DMS153 treated with DMSO at 0.1 percent for 48 hours (cell line): ENCODE measurements around the gene ATF3.

Experiments used
- DNase-seq: peaks from one replicate; lab custom pipeline; 2025; ENCODE audit not compliant: unreplicated experiment; lab: John Stamatoyannopoulos, UW

Gene ATF3, protein sequence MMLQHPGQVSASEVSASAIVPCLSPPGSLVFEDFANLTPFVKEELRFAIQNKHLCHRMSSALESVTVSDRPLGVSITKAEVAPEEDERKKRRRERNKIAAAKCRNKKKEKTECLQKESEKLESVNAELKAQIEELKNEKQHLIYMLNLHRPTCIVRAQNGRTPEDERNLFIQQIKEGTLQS

DNA sequence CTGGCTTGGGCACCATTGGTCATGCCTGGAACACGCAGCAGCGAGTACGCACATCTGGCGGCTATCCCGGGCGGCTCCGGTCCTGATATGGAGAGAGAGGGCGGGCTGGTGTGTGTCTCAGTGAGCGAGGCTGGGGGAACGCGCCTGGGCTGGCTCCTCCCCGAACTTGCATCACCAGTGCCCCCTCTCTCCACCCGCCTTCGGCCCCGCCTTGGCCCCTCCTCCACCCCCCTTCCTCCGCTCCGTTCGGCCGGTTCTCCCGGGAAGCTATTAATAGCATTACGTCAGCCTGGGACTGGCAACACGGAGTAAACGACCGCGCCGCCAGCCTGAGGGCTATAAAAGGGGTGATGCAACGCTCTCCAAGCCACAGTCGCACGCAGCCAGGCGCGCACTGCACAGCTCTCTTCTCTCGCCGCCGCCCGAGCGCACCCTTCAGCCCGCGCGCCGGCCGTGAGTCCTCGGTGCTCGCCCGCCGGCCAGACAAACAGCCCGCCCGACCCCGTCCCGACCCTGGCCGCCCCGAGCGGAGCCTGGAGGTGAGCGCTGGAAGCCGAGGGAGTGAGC, at the start of gene ATF3:
Gene ATF3 (plus strand): TSS at position 370 of the 567 bp plus-strand sequence. CDS start 6,261 bp downstream, outside the sequence.
- DNase-seq: peak; percentile 99

DNA sequence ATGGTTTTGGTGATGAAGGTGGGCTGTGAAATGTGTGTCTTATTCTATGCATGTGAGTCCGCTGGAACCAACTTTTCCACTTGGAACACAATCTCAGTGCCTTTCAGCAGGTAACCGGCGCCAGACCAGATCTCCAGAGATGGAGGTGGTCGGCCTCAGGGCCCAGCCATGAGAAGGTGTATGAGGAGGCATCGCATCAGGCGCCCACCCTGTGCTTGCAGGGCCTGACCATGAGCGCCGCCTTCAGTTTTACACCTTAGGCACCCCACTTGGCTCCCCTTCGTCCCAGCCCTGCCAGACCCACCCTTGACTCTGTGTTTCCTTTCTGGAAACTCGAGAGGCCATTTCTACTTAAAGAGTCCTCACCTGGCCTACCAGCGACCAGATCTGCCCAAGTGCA, 48.6 kb upstream of the ATF3 start:
- no peak for DNase-seq

DNA sequence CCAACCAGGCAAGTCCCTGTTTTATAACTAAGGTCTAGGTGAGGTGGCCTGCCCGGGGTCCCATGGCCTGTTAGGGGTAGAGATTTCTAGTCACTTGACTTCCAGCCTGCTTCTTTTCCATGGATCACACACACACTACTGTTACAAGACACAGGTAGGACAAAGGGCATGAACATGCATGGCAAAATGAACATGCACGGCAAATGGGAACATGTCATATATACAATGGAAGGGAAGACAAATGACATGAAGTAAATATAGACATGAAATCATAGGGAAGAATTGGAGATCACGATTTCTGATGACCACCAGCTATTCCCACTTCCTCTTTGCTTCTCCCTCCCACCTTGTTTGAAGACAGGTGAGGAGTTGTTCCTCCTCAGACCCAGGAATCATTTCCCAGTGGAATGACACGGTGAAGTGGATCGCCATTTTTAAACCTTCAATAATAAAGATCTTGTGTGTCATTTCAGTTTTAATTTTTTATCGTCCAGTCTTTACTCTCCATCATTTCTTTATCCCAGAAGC, 47.6 kb upstream of the ATF3 start:
- DNase-seq: no peak

DNA sequence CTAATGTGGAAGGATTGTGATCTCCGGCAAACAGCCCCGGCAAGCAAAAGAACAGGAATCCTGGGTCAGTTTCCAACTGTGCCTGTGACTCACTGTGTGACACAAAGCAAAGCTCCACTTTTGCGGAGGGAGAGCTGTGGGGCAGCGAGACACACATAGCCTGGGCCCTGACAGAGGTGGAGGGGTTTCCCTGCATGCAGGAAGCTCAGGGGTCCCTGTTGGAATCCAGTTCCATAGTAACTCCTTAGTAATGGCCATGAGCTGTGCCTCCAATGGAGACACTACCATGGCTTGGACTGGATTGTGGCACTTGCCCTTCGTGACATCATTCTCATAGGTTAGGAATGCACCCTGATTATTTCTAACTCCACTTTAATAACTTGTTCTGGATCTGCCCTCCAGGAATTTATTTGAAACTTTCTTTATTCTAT, 47.0 kb upstream of the ATF3 start:
- DNase-seq: no peak

DNA sequence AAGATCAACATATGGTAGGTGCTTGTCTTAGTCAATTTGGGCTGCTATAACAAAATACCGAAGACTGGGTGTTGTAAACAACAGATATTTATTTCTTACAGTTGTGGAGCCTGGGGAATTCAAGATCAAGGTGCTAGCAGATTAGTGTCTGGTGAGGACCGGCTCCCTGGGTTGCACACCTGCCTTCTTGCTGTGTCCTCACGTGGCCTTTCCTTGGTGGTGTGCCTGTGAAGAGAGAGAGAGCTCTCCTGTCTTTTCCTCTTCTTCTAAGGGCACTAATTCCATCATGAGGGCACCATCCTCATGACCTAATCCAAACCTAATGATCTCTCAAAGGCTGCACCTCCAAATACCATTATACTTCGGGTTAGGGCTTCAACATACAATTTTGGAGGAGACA, 45.8 kb upstream of the ATF3 start:
- no peak for DNase-seq

DNA sequence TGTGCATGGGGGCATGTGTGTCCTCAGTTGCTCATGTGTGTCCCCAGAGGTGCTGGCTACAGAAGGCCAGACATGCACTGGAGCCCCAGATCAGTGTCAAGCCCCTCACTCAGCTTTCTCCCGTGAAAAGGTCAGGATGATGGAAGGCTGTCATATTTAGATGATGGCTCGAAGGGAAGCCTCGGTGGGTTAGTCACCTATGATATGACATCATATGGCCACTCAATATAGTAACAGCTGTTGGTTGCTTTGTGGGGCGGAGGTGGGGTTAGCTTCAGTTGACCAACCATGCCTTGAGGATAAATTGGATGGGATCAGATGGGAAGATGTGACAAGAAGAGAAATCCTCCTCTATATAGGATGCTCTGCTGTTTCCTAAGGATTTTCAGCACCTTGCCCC, 43.5 kb upstream of the ATF3 start:
- no peak for DNase-seq

DNA sequence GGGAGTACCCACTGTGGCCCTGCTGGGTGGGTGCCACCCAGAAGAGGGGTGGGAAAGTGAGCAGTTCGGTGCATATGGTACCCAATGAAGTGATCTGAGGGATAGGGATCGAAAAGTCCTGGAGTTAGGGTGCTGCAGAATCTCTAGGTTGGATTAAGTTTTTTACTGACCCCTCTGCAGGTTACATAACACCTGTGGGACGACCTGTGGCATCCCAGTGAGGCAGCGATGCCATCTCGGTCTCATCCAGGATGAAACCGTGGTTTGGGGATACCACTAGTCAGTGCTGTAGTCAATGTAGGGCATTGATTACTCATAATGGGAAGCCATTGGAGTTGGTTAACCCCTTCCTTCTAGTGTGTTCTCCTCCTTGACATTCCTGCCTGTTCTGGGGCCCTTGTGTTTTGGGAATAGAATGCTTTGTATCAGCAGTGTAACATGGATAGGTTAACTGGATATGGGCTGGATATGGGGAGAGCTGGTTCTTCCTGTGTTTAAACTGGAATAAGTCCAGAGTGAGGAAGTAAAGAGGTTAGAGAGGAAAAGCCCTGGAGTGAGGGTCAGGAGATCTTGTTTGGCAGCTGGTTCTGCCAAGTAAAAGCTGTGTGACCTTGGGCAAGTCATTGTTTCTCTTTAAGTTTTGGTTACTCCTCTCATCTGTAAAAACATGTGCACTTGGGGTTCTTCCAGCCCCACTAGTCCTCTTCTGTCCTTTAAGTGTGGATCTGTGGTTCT, 42.8 kb upstream of the ATF3 start:
- DNase-seq: no peak

DNA sequence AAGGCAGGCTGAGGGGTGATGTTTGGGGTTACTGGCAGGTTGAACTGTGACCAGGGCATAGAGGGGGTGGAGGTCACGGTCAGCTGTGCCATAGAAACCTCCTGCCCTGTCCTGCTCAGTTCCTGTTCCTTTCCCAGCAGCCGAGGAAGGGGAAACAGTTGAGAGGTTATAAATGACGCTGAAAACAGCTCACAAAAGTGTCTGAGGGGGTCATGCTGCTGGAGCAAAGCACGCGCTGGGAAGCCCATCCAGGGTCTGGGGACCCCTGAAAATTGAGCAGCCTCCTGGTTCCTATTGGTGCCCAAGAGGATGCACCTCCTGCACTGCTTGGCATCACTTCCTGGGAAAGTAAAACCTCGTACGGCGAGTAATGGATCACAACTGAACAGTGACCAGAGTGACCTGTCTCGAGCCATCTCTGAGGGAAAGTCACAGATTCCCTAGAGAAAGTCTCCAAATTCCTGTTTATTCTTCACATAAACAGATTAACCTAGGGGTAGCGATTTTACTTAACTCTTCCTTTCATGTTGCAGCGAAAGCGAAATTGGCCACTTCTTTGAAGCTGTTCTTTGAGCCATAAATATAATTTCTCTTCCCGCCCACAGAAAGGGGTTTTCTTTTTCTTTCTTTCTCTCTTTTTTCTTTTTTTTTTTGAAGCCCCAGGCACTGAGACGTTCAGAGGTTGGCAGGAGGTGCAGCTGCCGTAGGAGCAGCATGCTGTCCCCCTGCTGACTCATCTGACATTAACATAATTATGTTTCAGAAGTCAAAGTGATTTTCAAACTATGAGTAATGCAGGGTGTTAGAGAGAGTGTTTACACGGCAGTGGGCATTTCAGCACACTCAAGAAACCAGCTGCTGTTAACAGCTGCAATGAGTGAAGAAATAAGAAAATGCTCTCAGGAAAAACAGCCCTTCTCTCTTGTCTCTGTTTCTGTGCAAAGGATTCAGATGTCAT, 41.8 kb upstream of the ATF3 start:
- DNase-seq: peak; percentile 72

DNA sequence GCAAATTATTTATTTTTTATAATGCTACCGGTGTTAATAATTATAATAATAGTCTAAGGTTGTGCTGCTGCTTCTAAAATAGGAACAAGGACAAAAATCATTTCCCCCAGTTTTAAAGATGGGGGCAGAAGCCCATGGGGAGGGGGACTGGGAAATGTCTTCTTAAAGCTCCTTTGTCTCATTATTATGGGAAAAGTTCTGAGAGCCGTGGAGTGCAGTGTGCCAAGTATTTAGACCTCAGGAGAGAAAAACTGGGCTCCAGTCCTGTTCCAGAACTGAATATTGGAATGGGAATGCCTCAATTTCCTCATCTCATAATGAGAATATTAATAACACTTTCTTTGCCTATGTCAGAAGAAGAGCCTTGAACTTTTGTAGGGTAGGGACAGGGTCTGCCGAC, 40.9 kb upstream of the ATF3 start:
- DNase-seq: no peak

DNA sequence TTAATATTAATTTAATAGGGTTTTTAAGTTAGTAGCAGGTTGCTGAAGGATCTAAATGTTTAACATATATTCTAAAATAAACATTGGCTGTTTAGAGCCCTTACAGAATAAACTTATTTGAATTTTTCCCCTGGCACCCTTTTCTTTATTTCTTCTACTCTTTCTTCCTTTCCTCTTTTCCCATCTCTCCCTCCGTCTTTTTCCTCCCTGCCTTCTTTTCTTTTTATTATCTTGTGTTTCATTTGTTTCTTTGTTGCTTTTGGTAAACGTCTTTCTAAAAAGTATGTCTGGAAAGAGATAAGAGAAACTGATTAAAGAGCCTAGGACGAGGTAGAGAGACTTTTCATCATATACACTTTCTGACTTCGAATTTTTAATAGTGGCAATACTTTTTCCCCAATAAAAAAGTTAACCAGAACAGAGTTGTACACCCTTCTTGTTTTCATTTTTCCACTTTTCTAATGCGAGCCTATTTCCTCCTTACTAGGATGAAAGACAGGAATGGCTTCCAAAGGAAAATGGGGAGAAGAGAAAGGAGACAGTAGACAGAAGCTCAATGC, 39.5 kb upstream of the ATF3 start:
- no peak for DNase-seq

DNA sequence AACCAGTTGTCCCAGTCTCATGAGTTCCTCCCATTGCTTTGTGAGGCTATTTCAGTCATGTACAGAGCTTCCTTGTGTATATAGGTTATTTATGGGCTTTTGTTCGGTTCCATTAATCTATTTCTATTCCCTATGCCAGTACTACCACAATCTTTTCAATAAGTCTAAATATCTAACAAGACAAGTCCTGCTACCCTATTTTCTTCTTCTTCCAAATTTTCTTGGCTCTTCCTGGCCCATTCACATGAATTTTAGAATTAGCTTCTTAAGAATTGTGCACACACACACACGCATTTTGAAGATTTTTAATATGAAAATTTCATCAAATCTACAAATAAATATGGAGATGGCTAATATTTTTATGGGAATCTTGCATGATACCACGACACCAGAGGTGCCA, 33.8 kb upstream of the ATF3 start:
- no peak for DNase-seq

DNA sequence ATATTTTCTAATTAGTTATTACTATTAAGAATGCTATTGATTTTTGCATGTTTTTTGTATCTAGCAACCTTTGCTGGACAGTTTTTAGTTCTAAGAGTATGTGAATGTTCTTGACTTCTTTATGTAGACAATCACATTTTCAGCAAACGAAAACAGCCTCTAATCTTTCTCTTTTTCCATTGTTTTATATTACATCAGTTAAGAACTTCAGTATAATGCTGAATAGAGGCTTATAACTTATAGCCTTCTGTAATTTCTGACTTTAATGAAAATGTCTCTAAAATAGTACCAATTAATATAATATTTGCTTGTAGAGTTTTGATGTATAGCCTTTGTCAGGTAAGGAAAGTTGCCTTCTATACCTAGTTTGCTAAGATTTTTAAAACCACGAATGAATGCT, 33.2 kb upstream of the ATF3 start:
- no peak for DNase-seq

DNA sequence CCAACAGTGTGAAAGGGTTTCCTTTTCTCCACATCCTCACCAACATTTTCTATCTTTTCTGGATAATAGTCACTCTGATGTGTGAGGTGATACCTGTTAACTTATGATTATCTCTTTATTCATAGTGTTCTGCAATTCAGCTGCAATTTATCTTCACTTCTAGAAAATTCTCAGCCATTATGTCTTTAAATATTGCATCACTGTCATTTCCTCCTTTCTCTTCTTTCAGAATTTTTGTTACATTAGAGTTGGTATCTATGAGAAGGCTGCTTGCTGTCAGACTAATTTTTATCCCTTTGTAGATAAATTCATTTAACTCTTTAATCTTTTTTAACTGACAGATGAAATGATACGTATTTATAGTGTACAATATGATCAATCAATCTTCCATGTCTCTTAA, 30.5 kb upstream of the ATF3 start:
- DNase-seq: no peak

DNA sequence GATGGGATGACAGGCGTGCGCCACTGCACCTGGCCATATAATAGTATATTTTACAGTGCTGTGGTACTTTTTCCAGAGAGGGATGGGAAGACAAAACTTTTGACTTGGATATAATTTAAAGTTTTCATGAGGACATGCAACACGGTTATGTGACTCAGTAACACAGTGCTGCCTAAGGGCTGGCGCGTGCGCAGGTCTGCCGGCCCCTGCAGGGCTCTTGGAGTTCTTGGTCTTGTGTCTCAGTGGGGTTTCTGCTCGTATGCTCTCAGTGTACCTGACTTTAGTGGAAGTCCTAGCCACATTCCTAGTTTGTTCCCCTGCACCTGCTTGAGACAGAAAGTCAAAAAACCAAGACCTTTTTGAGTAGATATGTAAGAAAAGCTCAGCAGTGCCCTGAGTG, 27.5 kb upstream of the ATF3 start:
- no peak for DNase-seq

DNA sequence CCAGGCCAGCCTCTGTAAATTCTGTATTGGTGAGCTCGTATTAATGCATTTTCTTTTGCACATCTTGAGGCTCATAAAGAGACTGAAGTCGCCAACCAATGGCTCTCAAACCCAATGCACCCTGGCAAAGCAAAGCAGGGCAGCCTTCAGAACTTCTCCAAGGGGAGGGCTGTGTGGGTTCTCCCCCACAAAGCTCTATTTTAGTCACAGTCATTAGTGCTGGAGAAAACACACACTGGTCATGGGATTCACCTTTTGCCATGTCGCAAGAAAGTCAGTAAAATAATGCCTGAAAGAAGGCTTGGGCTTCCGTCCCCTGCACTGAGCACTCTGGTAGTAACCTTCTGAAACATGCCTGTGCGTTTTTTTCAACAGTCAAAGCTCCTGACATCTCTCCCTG, 26.3 kb upstream of the ATF3 start:
- no peak for DNase-seq

DNA sequence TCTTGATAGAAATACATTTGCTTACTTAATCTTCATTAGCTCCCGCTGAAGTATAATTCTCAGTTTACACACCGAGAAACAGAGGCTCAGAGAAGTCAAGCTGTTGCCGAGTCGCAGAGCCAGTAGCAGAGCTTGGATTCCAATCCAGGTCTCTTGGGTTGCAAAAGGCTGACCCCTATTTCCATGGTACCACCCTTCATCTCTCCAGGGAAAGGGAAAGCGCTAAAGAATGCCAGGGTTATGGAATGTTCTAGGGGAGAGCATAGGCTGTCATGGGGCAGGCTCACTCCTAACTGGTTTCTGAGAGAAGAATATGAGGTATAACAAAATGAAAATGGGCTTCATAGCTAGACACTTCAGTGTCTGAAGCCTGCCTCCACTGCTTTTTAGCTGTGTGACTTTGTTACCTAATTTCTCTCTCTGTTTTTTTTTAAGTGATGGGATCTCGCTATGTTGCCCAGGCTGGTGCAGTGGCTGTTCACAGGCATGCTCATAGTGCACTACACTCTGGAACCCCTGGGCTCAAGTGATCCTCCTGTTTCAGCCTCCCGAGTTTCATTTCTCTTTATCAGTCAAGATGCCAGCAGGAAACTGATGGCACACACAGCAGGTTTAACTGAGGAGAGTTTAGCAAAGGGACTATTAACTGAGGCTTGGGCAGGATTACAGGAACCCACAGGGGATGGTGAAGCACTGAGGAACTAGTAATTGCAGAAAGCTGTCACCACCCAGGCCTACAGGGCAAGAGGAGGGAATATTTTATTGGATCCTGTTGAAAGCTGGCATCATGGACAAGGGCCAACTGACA, 25.5 kb upstream of the ATF3 start:
- no peak for DNase-seq

DNA sequence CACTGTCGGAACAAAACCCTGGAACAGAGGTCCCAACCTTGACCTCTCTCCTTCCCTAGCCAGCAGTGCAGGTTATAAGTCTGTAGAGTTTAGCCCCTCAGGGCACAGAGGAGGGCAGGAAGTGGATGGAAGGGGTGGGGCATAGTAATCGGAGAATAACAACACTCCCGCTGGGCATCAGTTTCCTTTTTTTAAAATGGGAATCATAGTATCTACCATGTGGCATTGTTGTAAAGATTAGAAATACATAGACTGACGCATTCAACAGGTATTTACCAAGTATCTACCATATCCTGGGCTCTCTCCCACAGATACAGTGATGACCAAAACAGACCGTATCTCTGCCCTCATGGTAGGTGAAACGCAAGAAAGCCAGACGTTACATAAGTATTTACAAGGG, 24.9 kb upstream of the ATF3 start:
- DNase-seq: no peak

DNA sequence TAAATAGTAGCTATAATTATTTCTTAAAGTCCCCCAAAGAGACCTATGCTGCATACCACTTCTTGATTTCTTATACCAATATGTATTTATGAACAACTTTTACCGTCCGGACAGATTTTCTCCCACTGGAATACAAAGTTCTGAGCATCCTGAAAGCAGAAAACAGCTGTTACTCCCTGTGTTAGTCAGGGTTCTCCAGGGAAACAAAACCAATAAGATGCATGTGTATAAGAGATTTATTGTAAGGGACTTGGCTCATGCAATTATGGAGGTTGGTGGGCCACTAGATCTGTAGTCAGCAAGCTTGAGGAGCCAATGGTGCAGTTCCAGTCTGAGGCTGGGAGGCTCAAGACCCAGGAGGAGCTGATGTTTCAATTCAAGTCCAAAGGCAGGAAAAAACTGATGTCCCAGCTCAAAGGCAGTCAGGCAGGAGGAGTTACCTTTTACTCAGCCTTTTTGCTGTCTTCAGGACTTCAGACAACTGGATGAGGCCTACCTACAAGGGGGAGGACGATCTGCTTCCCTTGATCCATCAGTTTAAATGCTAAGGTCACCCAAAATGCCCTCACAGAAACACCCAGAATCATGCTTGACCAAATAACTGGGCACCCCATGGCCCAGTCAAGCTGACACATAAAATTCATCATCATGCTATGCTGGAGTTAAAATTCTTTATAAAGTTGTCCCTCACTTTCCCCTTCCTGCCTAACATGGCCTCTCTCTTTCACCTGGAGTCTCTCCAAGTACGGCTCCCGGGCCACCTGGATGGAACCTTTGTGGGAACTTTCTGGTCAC, 24.3 kb upstream of the ATF3 start:
- DNase-seq: no peak

DNA sequence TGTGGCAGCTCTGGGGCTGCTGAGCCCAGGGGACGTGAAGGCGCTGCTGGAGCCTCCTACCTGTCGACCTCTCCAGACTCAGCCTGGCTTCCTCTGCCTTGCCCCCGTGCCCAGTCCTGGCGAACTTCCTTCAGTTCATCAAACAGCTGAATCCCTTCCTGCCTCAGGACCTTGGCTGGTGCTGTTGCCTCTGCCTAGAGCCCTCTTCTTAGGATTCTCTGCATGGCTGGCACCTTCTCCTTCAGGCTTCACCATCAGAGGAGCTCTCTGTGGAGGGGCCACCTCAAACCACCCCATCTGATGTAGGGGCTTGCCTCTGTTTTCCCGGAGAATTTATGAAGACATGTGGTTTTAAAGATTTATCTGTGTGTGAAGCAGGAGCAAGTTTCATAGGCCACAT, 23.4 kb upstream of the ATF3 start:
- DNase-seq: no peak
